IMR-90 (cell line): ENCODE results near the gene SLC22A12. TPM values are rescaled to one million over a fixed set of nuclear protein-coding genes. Genes with fewer than 3 reads are reported as not detected.
A peak's percentile ranks its signal among the peaks of the same experiment; 100 is the strongest.

Source experiments
- ATAC-seq: fragments of 200-7000 bp; cut with Tn5 transposase; 2 replicates; pipeline ENCODE4 v1.9.1; 2020; ENCODE audit warnings: low read depth, mild to moderate bottlenecking, moderate library complexity
- BruUV-seq: library from RNA; stranded (reverse); fragments of 400-500 nt; replicated peaks from 2 replicates; lab custom pipeline; 2021; lab: Mats Ljungman, UMichigan
- CTCF ChIA-PET: fragments of 300-600 bp; formaldehyde crosslinking; extraction: SDS; loops from one replicate; lab custom pipeline; 2021; ENCODE audit warnings: antibody characterized with exemption; lab: Yijun Ruan, JAX
- POLR2A ChIA-PET: fragments of 300-600 bp; sonication (Branson Sonifier 250); formaldehyde crosslinking; loops from one replicate; lab custom pipeline; 2022; ENCODE audit warnings: antibody characterized with exemption; ENCODE audit not compliant: unreplicated experiment; lab: Charles Lee
- DNase-seq: peaks from one replicate; pipeline ENCODE4 v3.0.0; 2013
- H2AFZ ChIP-seq: replicated peaks from 2 replicates; pipeline ENCODE3; 2013; ENCODE audit warnings: low read length, mild to moderate bottlenecking; ENCODE audit not compliant: poor library complexity
- H2AK5ac ChIP-seq: 2 replicates; pipeline ENCODE4 v1.6.1; 2013; ENCODE audit warnings: low read depth, low read length, inconsistent platforms
- H2AK9ac ChIP-seq: replicated peaks from 2 replicates; pipeline ENCODE3; 2013; ENCODE audit warnings: mild to moderate bottlenecking, low read depth, low read length, moderate library complexity; ENCODE audit not compliant: poor library complexity
- H2BK120ac ChIP-seq: 2 replicates; pipeline ENCODE4 v1.6.1; 2013; ENCODE audit warnings: low read depth, low read length, inconsistent platforms
- H2BK15ac ChIP-seq: 3 replicates; pipeline ENCODE4 v1.6.1; 2013; ENCODE audit warnings: low read depth, low read length, inconsistent platforms
- H2BK20ac ChIP-seq: 2 replicates; pipeline ENCODE4 v1.6.1; 2013; ENCODE audit warnings: low read depth, mild to moderate bottlenecking, inconsistent platforms, low read length, moderate library complexity
- H2BK5ac ChIP-seq: 2 replicates; pipeline ENCODE4 v1.6.1; 2013; ENCODE audit warnings: mild to moderate bottlenecking, low read depth, low read length, inconsistent platforms; ENCODE audit not compliant: poor library complexity, severe bottlenecking
- H3K14ac ChIP-seq: replicated peaks from 2 replicates; pipeline ENCODE4 v1.6.1; 2013; ENCODE audit warnings: low read depth, low read length, inconsistent platforms
- H3K18ac ChIP-seq: 2 replicates; pipeline ENCODE4 v1.6.1; 2013; ENCODE audit warnings: low read depth, low read length, control low read depth
- H3K23ac ChIP-seq: 2 replicates; pipeline ENCODE4 v1.6.1; 2013; ENCODE audit warnings: low read depth, low read length, inconsistent platforms
- H3K27ac ChIP-seq: 2 replicates; pipeline ENCODE4 v1.5.1; 2013; ENCODE audit warnings: mild to moderate bottlenecking, control low read depth, low read length; ENCODE audit not compliant: insufficient read depth
- H3K27me3 ChIP-seq: 2 replicates; pipeline ENCODE4 v1.6.1; 2013; ENCODE audit warnings: low read length; ENCODE audit not compliant: control insufficient read depth, insufficient read depth
- H3K36me3 ChIP-seq: 2 replicates; pipeline ENCODE4 v1.6.1; 2013; ENCODE audit warnings: low read length, mixed read lengths; ENCODE audit not compliant: control insufficient read depth, insufficient read depth
- H3K4ac ChIP-seq: 2 replicates; pipeline ENCODE4 v1.6.1; 2013; ENCODE audit warnings: low read depth, low read length, inconsistent platforms
- H3K4me1 ChIP-seq: 2 replicates; pipeline ENCODE4 v1.6.1; 2013; ENCODE audit warnings: low read length, mixed read lengths; ENCODE audit not compliant: control insufficient read depth, insufficient read depth
- H3K4me2 ChIP-seq: 2 replicates; pipeline ENCODE4 v1.6.1; 2013; ENCODE audit warnings: low read depth, mild to moderate bottlenecking, control low read depth, low read length, moderate library complexity
- H3K4me3 ChIP-seq: 2 replicates; pipeline ENCODE4 v1.5.1; 2013; ENCODE audit warnings: low read depth, mild to moderate bottlenecking, control low read depth, low read length, moderate library complexity; ENCODE audit not compliant: insufficient read depth
- H3K56ac ChIP-seq: 2 replicates; pipeline ENCODE4 v1.6.1; 2013; ENCODE audit warnings: low read length, inconsistent platforms; ENCODE audit not compliant: insufficient read depth; ENCODE audit errors: extremely low read depth
- H3K79me1 ChIP-seq, 2 experiments: 2 replicates each; pipeline ENCODE4 v1.6.1; 2013; ENCODE audit warnings: low read length in 2 of 2, inconsistent platforms in 1 of 2, low read depth in 1 of 2
- H3K9ac ChIP-seq: 2 replicates; pipeline ENCODE4 v1.6.1; 2013; ENCODE audit warnings: low read depth, low read length, control low read depth
- H3K9me1 ChIP-seq: 2 replicates; pipeline ENCODE4 v1.6.1; 2013; ENCODE audit warnings: low read length, inconsistent platforms; ENCODE audit not compliant: insufficient read depth
- H3K9me3 ChIP-seq: 2 replicates; pipeline ENCODE4 v1.6.1; 2013; ENCODE audit warnings: low read length; ENCODE audit not compliant: control insufficient read depth, insufficient read depth
- H4K20me1 ChIP-seq: 2 replicates; pipeline ENCODE4 v1.6.1; 2013; ENCODE audit warnings: low read length, inconsistent platforms; ENCODE audit not compliant: insufficient read depth
- H4K5ac ChIP-seq: 2 replicates; pipeline ENCODE4 v1.6.1; 2013; ENCODE audit warnings: mild to moderate bottlenecking, low read depth, low read length, control low read depth
- H4K8ac ChIP-seq, 2 experiments: 2 replicates each; pipeline ENCODE4 v1.6.1; 2013; ENCODE audit warnings: low read depth in 2 of 2, low read length in 2 of 2, control low read depth in 1 of 2, inconsistent platforms in 1 of 2
- H4K91ac ChIP-seq: 2 replicates; pipeline ENCODE4 v1.6.1; 2013; ENCODE audit warnings: low read depth, low read length, inconsistent platforms; ENCODE audit not compliant: insufficient read depth
- MAZ ChIP-seq: IDR thresholded peaks from 2 replicates; pipeline ENCODE4 v1.6.1; 2012; ENCODE audit warnings: low read depth, mild to moderate bottlenecking, low read length, improper control_type of control experiment, moderate library complexity, borderline replicate concordance
- RAD21 ChIP-seq: IDR thresholded peaks from 2 replicates; pipeline ENCODE4 v1.6.1; 2012; ENCODE audit warnings: low read length, improper control_type of control experiment
- RCOR1 ChIP-seq: IDR thresholded peaks from 2 replicates; pipeline ENCODE4 v1.6.1; 2012; ENCODE audit warnings: mild to moderate bottlenecking, low read length, improper control_type of control experiment; ENCODE audit not compliant: insufficient replicate concordance
- RFX5 ChIP-seq: IDR thresholded peaks from 2 replicates; pipeline ENCODE4 v1.8.0; 2012; ENCODE audit warnings: low read depth, mild to moderate bottlenecking, low read length, moderate library complexity
- USF2 ChIP-seq: fragments of 150-350 bp; IDR thresholded peaks from 2 replicates; pipeline ENCODE4 v1.6.1; 2017; ENCODE audit warnings: mild to moderate bottlenecking, antibody characterized with exemption, low read length, low read depth
- WGBS, 2 experiments: methylation state at CpG; one replicate each; pipeline versions ENCODE4 v1.1.5 to v1.1.7; 2013; ENCODE audit warnings: missing lambda C conversion rate in 2 of 2; ENCODE audit not compliant: insufficient read length in 1 of 2; ENCODE audit errors: extremely low coverage in 2 of 2; 5-methylcytosine and 5-hydroxymethylcytosine counted together
- dilution Hi-C: fragments of 300-500 bp; cut with HindIII; formaldehyde crosslinking; loops from one replicate; pipeline ENCODE4 v1.14.3; 2018; ENCODE audit warnings: low sequenced_read_pairs; ENCODE audit not compliant: unreplicated experiment
- in situ Hi-C: fragments of 300-500 bp; cut with MboI; formaldehyde crosslinking; loops from 3 replicates; pipeline ENCODE4 v1.14.3; 2019; ENCODE audit warnings: low sequenced_read_pairs, inconsistent platforms, mixed read lengths
- intact Hi-C: fragments of 100-400 bp; cut with micrococcal nuclease; formaldehyde crosslinking; loops from 2 replicates; pipeline ENCODE4 v1.10.0; 2022
- polyA plus RNA-seq, 3 experiments: library from polyadenylated mRNA; depleted of rRNA; stranded (reverse); fragments of >200 nt; gene quantifications; 2 replicates each; pipeline ENCODE4 v1.2.3, GENCODE V29; 2012; ENCODE audit warnings: low replicate concordance in 1 of 3
- total RNA-seq: library from RNA; depleted of rRNA; stranded (reverse); fragments of >200 nt; gene quantifications from 2 replicates; pipeline ENCODE4 v1.2.3, GENCODE V29; 2012
- TF ChIP-seq, protein P1 (sequence below): fragments of 150-350 bp; IDR thresholded peaks from 2 replicates; pipeline ENCODE4 v1.6.1; 2016; ENCODE audit warnings: low read depth, mild to moderate bottlenecking, low read length, moderate library complexity, borderline replicate concordance
- TF ChIP-seq, protein P2 (sequence below): conservative IDR thresholded peaks from 2 replicates; pipeline ENCODE4 v1.5.1; 2012; ENCODE audit warnings: mild to moderate bottlenecking, low read depth, low read length, improper control_type of control experiment

Gene SLC22A12
- total and polyA plus RNA-seq, 2 of the 4 experiments (the other 2 are of a cell fraction), result not detected

- 86% methylated on average over 6 of the region's 8 CpGs; no CpG with 5 or more reads in 1 of the 2 experiments for WGBS, 2 experiments
- Histone ChIP-seq H2BK20ac (no peak overlapping the region), H3K36me3 (no peaks in the 10 kb centered on the region), H3K23ac (no peak overlapping the region), H4K20me1 (no peaks in the 10 kb centered on the region), H3K18ac (no peak overlapping the region), H3K9ac (no peak overlapping the region), H2AFZ (no peak overlapping the region), H3K27me3 (peaks cover 8% of the 10 kb centered on the region), H3K14ac (no peak overlapping the region), H4K8ac (no peak overlapping the region), H3K4me3 (no peak overlapping the region), H2AK5ac (no peak overlapping the region), H3K9me1 (0 out of 2 replicates have a peak, but pooled peaks cover 3% of the 10 kb centered on the region), H4K5ac (no peak overlapping the region), H3K4ac (no peak overlapping the region), H3K79me1 (no peaks in the 10 kb centered on the region), H3K27ac (no peak overlapping the region), H3K4me1 (no peaks in the 10 kb centered on the region), H2BK5ac (no peak overlapping the region), H3K4me2 (no peak overlapping the region), H2BK120ac (no peak overlapping the region), H3K9me3 (no peaks in the 10 kb centered on the region), H2BK15ac (no peak overlapping the region), H3K56ac (no peak overlapping the region), H4K91ac (no peak overlapping the region), H2AK9ac (peak overlapping the region; percentile 61)
- TF ChIP-seq, protein P1, sequence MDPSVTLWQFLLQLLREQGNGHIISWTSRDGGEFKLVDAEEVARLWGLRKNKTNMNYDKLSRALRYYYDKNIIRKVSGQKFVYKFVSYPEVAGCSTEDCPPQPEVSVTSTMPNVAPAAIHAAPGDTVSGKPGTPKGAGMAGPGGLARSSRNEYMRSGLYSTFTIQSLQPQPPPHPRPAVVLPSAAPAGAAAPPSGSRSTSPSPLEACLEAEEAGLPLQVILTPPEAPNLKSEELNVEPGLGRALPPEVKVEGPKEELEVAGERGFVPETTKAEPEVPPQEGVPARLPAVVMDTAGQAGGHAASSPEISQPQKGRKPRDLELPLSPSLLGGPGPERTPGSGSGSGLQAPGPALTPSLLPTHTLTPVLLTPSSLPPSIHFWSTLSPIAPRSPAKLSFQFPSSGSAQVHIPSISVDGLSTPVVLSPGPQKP, result no peak
- TF ChIP-seq MAZ, result no peak
- TF ChIP-seq RCOR1, result no peak
- no peak for TF ChIP-seq USF2
- TF ChIP-seq RAD21, result no peak
- TF ChIP-seq, protein P2, sequence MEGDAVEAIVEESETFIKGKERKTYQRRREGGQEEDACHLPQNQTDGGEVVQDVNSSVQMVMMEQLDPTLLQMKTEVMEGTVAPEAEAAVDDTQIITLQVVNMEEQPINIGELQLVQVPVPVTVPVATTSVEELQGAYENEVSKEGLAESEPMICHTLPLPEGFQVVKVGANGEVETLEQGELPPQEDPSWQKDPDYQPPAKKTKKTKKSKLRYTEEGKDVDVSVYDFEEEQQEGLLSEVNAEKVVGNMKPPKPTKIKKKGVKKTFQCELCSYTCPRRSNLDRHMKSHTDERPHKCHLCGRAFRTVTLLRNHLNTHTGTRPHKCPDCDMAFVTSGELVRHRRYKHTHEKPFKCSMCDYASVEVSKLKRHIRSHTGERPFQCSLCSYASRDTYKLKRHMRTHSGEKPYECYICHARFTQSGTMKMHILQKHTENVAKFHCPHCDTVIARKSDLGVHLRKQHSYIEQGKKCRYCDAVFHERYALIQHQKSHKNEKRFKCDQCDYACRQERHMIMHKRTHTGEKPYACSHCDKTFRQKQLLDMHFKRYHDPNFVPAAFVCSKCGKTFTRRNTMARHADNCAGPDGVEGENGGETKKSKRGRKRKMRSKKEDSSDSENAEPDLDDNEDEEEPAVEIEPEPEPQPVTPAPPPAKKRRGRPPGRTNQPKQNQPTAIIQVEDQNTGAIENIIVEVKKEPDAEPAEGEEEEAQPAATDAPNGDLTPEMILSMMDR, result no peak
- TF ChIP-seq RFX5, result no peak
- in situ Hi-C loops, result no loop called here
- dilution Hi-C loops, result no loop called here
- ATAC-seq (no peak), DNase-seq (no peak)
- intact Hi-C loops, result no loop called here
- no TSS peak for BruUV-seq
- ChIA-PET POLR2A (no interaction called here), CTCF (interaction anchor here (0.6 kb wide), 1 partner anchor 98 kb away, joined by 3 read pairs; no protein-coding TSS in a partner anchor)
These were observed 44.4 kb upstream of the SLC22A12 start for GRCh38 chr11:64546600-64546999.
